ENCODE data around the gene GNG7.
A peak's percentile ranks its signal among the peaks of the same experiment; 100 is the strongest.

Gene GNG7

GRCh38 chr19:2618611-2619010 is 83.9 kb downstream of the GNG7 start:
- no peak for TF ChIP-seq CTCF (IDR thresholded peaks at IDR 0.05; ENCODE audit: insufficient read depth, low read depth, low read length, missing control alignments)
- H3K4me3 ChIP-seq (ENCODE audit: low read depth, low read length), result no peak overlapping the region
- DNase-seq (ENCODE audit: low read depth), result peak; percentile 59

GRCh38 chr19:2617393-2618165 is 84.9 kb downstream of the GNG7 start:
- TF ChIP-seq CTCF (IDR thresholded peaks at IDR 0.05; ENCODE audit: insufficient read depth, low read depth, low read length, missing control alignments), result no peak
- no peak for DNase-seq (ENCODE audit: low read depth)
- H3K4me3 ChIP-seq (ENCODE audit: low read depth, low read length), result no peak overlapping the region

- no peak for DNase-seq (ENCODE audit: low read depth)
- TF ChIP-seq CTCF (IDR thresholded peaks at IDR 0.05; ENCODE audit: insufficient read depth, low read depth, low read length, missing control alignments), result no peak
- H3K4me3 ChIP-seq (ENCODE audit: low read depth, low read length), result no peak overlapping the region
Observed at GRCh38 chr19:2616741-2617392, 85.6 kb downstream of the GNG7 start.

- no peak for TF ChIP-seq CTCF (IDR thresholded peaks at IDR 0.05; ENCODE audit: insufficient read depth, low read depth, low read length, missing control alignments)
- H3K4me3 ChIP-seq (ENCODE audit: low read depth, low read length), result no peak overlapping the region
- DNase-seq (ENCODE audit: low read depth), result no peak
Observed at GRCh38 chr19:2615782-2616181, 86.7 kb downstream of the GNG7 start.

- peak; percentile 79 for DNase-seq (ENCODE audit: low read depth)
- TF ChIP-seq CTCF (IDR thresholded peaks at IDR 0.05; ENCODE audit: insufficient read depth, low read depth, low read length, missing control alignments), result peak; percentile 92
- H3K4me3 ChIP-seq (ENCODE audit: low read depth, low read length), result no peak overlapping the region
Observed at GRCh38 chr19:2613507-2614295, 88.8 kb downstream of the GNG7 start.

GRCh38 chr19:2612619-2613249 is 89.8 kb downstream of the GNG7 start:
- TF ChIP-seq CTCF (IDR thresholded peaks at IDR 0.05; ENCODE audit: insufficient read depth, low read depth, low read length, missing control alignments), result no peak
- DNase-seq (ENCODE audit: low read depth), result no peak
- H3K4me3 ChIP-seq (ENCODE audit: low read depth, low read length), result no peak overlapping the region
